A549 (cell line): ENCODE results near the gene ATF6B. TPM values are rescaled to one million over a fixed set of nuclear protein-coding genes. Genes with fewer than 3 reads are reported as not detected.
A peak's percentile ranks its signal among the peaks of the same experiment; 100 is the strongest.

ENCODE experiments used
- ATAC-seq, 2 experiments: fragments of 200-7000 bp in 1 of 2; fragments of >200 bp in 1 of 2; cut with Nextera tagmentation in 1 of 2; cut with Tn5 transposase in 1 of 2; 3 replicates each; pipeline versions ENCODE4 v1.8.0 to v1.9.1; 2018 to 2020; ENCODE audit warnings: mild to moderate bottlenecking in 1 of 2, moderate library complexity in 1 of 2
- CTCF ChIA-PET: fragments of 300-600 bp; sonication (Branson Sonifier 250); formaldehyde crosslinking; extraction: SDS; loops from one replicate; lab custom pipeline; 2021; ENCODE audit warnings: antibody characterized with exemption, inconsistent platforms; lab: Yijun Ruan, JAX
- POLR2A ChIA-PET: fragments of 350-600 bp; formaldehyde crosslinking; extraction: SDS; loops from one replicate; lab custom pipeline; 2021; ENCODE audit warnings: antibody characterized with exemption, inconsistent platforms; lab: Yijun Ruan, JAX
- DNase-seq, 2 experiments: peaks; one replicate each; pipeline versions ENCODE4 v3.0.0 to v3.0.0-alpha.2; 2011 to 2016; ENCODE audit warnings: low read depth in 1 of 2, low spot score in 1 of 2
- FAIRE-seq: peaks from 2 replicates; lab custom pipeline; 2011; peaks lifted over from hg19 to GRCh38; lab: Jason Lieb, UNC
- H3K27ac ChIP-seq, 2 experiments: fragments of >200 bp; sonication (Bioruptor Twin); formaldehyde crosslinking; 3 replicates each; pipeline ENCODE4 v1.5.1; 2016 to 2017
- H3K4me1 ChIP-seq: fragments of >200 bp; sonication (Bioruptor Twin); formaldehyde crosslinking; 3 replicates; pipeline ENCODE4 v1.6.1; 2016
- H3K4me2 ChIP-seq: fragments of >200 bp; sonication (Bioruptor Twin); formaldehyde crosslinking; 3 replicates; pipeline ENCODE4 v1.6.1; 2016
- H3K4me3 ChIP-seq: fragments of >200 bp; sonication (Bioruptor Twin); formaldehyde crosslinking; 3 replicates; pipeline ENCODE4 v1.5.1; 2016
- H3K9me3 ChIP-seq: fragments of >200 bp; sonication (Bioruptor Twin); formaldehyde crosslinking; 3 replicates; pipeline ENCODE4 v1.6.1; 2016
- BCL3 ChIP-seq: fragments of >200 bp; sonication (Bioruptor Twin); formaldehyde crosslinking; IDR thresholded peaks from 3 replicates; pipeline ENCODE4 v1.6.1; 2016
- BHLHE40 ChIP-seq: IDR thresholded peaks from 2 replicates; pipeline ENCODE4 v1.6.1; 2012; ENCODE audit warnings: low read depth, low read length, inconsistent platforms
- CEBPB ChIP-seq, 2 experiments: fragments of >200 bp in 1 of 2; sonication (Bioruptor Twin) in 1 of 2; formaldehyde crosslinking in 1 of 2; IDR thresholded peaks; 2 replicates each; pipeline ENCODE4 v1.6.1; 2012 to 2016
- CHD2 ChIP-seq: fragments of 150-350 bp; IDR thresholded peaks from 2 replicates; pipeline ENCODE4 v1.6.1; 2014; ENCODE audit warnings: low read length; ENCODE audit not compliant: partially characterized antibody
- CHD4 ChIP-seq: fragments of 200-600 bp; sonication (generic); IDR thresholded peaks from 2 replicates; pipeline ENCODE4 v1.6.1; 2016; ENCODE audit warnings: antibody characterized with exemption, mild to moderate bottlenecking, borderline replicate concordance
- CTCF ChIP-seq: fragments of >200 bp; sonication (Bioruptor Twin); formaldehyde crosslinking; IDR thresholded peaks from 3 replicates; pipeline ENCODE4 v1.5.1; 2016
- EHMT2 ChIP-seq: fragments of 200-600 bp; sonication (generic); IDR thresholded peaks from 2 replicates; pipeline ENCODE4 v1.6.1; 2016; ENCODE audit warnings: antibody characterized with exemption, low read depth, mild to moderate bottlenecking, moderate library complexity
- EP300 ChIP-seq, 2 experiments: fragments of >200 bp; sonication (Bioruptor Twin); formaldehyde crosslinking; IDR thresholded peaks; 2 replicates in 1 of 2; 3 replicates in 1 of 2; pipeline ENCODE4 v1.6.1; 2016 to 2017
- ESRRA ChIP-seq: fragments of 150-350 bp; IDR thresholded peaks from 2 replicates; pipeline ENCODE4 v1.6.1; 2014; ENCODE audit warnings: mild to moderate bottlenecking, low read length, borderline replicate concordance
- FOSL2 ChIP-seq, 2 experiments: fragments of 450-650 bp in 1 of 2; fragments of >200 bp in 1 of 2; sonication (Bioruptor Twin) in 1 of 2; formaldehyde crosslinking; IDR thresholded peaks; 2 replicates each; pipeline versions ENCODE4 v1.5.0 to v1.6.1; 2016 to 2020; ENCODE audit warnings: mild to moderate bottlenecking in 1 of 2, moderate library complexity in 1 of 2
- JUNB ChIP-seq: fragments of >200 bp; sonication (Bioruptor Twin); formaldehyde crosslinking; IDR thresholded peaks from 2 replicates; pipeline ENCODE4 v1.6.1; 2016
- KDM1A ChIP-seq: fragments of 200-600 bp; sonication (generic); IDR thresholded peaks from 2 replicates; pipeline ENCODE4 v1.6.1; 2016; ENCODE audit warnings: low read depth, mild to moderate bottlenecking
- KDM5A ChIP-seq: fragments of 200-600 bp; sonication (generic); IDR thresholded peaks from 2 replicates; pipeline ENCODE4 v1.6.1; 2016; ENCODE audit warnings: antibody characterized with exemption, mild to moderate bottlenecking
- MAFK ChIP-seq: fragments of 450-650 bp; IDR thresholded peaks from 2 replicates; pipeline ENCODE4 v1.6.1; 2014; ENCODE audit not compliant: partially characterized antibody
- NPAS2 ChIP-seq: fragments of 250-450 bp; sonication (Bioruptor Pico); IDR thresholded peaks from 2 replicates; pipeline ENCODE4 v1.8.0; 2022; ENCODE audit warnings: mild to moderate bottlenecking, moderate library complexity, borderline replicate concordance
- POLR2A ChIP-seq: IDR thresholded peaks from 2 replicates; pipeline ENCODE4 v1.6.1; 2012; ENCODE audit warnings: mild to moderate bottlenecking, low read length
- RAD21 ChIP-seq, 2 experiments: fragments of >200 bp in 1 of 2; sonication (Bioruptor Twin) in 1 of 2; formaldehyde crosslinking in 1 of 2; IDR thresholded peaks in 1 of 2; conservative IDR thresholded peaks in 1 of 2; 2 replicates in 1 of 2; 3 replicates in 1 of 2; pipeline ENCODE4 v1.6.1; 2012 to 2018; ENCODE audit warnings: inconsistent platforms in 1 of 2
- RARB ChIP-seq: fragments of 250-450 bp; sonication (Bioruptor Pico); IDR thresholded peaks from 2 replicates; pipeline ENCODE4 v1.8.0; 2021; ENCODE audit warnings: mild to moderate bottlenecking, moderate library complexity
- RFX5 ChIP-seq: fragments of 450-650 bp; IDR thresholded peaks from 2 replicates; pipeline ENCODE4 v1.7.1; 2014; ENCODE audit warnings: antibody characterized with exemption, mild to moderate bottlenecking, moderate library complexity
- SMC3 ChIP-seq: fragments of >200 bp; sonication (Bioruptor Twin); formaldehyde crosslinking; IDR thresholded peaks from 3 replicates; pipeline ENCODE4 v1.6.1; 2018; ENCODE audit warnings: inconsistent platforms
- TP53 ChIP-seq: fragments of 250-450 bp; sonication (Bioruptor Pico); IDR thresholded peaks from 2 replicates; pipeline ENCODE4 v1.5.0; 2021; ENCODE audit warnings: mild to moderate bottlenecking, moderate library complexity
- ZFP36 ChIP-seq: fragments of 450-650 bp; IDR thresholded peaks from 2 replicates; pipeline ENCODE4 v1.6.1; 2014; ENCODE audit warnings: borderline replicate concordance; ENCODE audit not compliant: partially characterized antibody
- ZSCAN20 ChIP-seq: fragments of 250-450 bp; sonication (Bioruptor Pico); IDR thresholded peaks from 2 replicates; pipeline ENCODE4 v1.8.0; 2022; ENCODE audit warnings: mild to moderate bottlenecking, moderate library complexity
- WGBS: methylation state at CpG from one replicate; pipeline ENCODE4 v1.1.6; 2017; ENCODE audit errors: missing lambda C conversion rate; 5-methylcytosine and 5-hydroxymethylcytosine counted together
- polyA plus RNA-seq, 4 experiments: library from polyadenylated mRNA; depleted of rRNA in 3 of 4; stranded (reverse); fragments of >200 nt; fragmentation: RNase III in 1 of 4; extraction: RNeasy Plus Mini Kit Qiagen cat#74134 plus additional on column Dnase treatment in 1 of 4; gene quantifications; 2 replicates in 3 of 4; 3 replicates in 1 of 4; pipeline ENCODE4 v1.2.3, GENCODE V29; 2011 to 2017

ATF6B gene
- polyA plus RNA-seq, 2 of the 4 experiments (the other 2 are of a cell fraction) = 19.3 to 29.0 TPM

GRCh38 chr6:32156891-32157290, 28.8 kb upstream of the ATF6B start:
- ChIA-PET POLR2A (no interaction called here), CTCF (interaction anchor here (2.3 kb wide), 1 partner anchor 39 kb away, joined by 16 read pairs; no protein-coding TSS in a partner anchor)
- H3K4me3 ChIP-seq = no peak overlapping the region
- H3K4me2 ChIP-seq = no peak overlapping the region
- peaks cover 14% of the 10 kb centered on the region; the same call in 2 of the 3 replicates for H3K4me1 ChIP-seq
- WGBS = 91% methylated on average over 9 of the region's 9 CpGs
- no peak for FAIRE-seq
- no peak for TF ChIP-seq RARB (CRISPR knock-in tag)
- no peak for TF ChIP-seq EHMT2
- TF ChIP-seq ESRRA = no peak
- TF ChIP-seq FOSL2 (IDR thresholded peaks at IDR 0.05) = no peak
- TF ChIP-seq FOSL2 (CRISPR knock-in tag; IDR thresholded peaks at IDR 0.05) = no peak
- no peak for TF ChIP-seq ZFP36
- no peak for TF ChIP-seq BHLHE40
- no peak for TF ChIP-seq RFX5
- peak; percentile 50 for TF ChIP-seq MAFK
- no peak for TF ChIP-seq EP300 (IDR thresholded peaks at IDR 0.05)
- H3K9me3 ChIP-seq = no peaks in the 10 kb centered on the region
- DNase-seq = no peak
- ATAC-seq = no peak
- no peak overlapping the region for H3K27ac ChIP-seq

- 25% methylated on average over 8 of the region's 34 CpGs for WGBS
- peak overlapping the region; percentile 86 for H3K4me2 ChIP-seq
- peak overlapping the region; percentile 81 to 85 for H3K27ac ChIP-seq
- peak overlapping the region; percentile 59 for H3K4me3 ChIP-seq
- FAIRE-seq (no peak), DNase-seq (peak; percentile 69 to 71), ATAC-seq (peak; percentile 85 to 90)
- TF ChIP-seq CHD2 = no peak
- TF ChIP-seq NPAS2 = no peak
- TF ChIP-seq EP300 (IDR thresholded peaks at IDR 0.05) = no peak
- TF ChIP-seq JUNB = no peak
- peak; percentile 57 for TF ChIP-seq SMC3
- TF ChIP-seq ZSCAN20 (CRISPR knock-in tag) = no peak
- TF ChIP-seq FOSL2 (IDR thresholded peaks at IDR 0.05) = no peak
- no peak for TF ChIP-seq FOSL2 (CRISPR knock-in tag; IDR thresholded peaks at IDR 0.05)
- TF ChIP-seq RFX5 = no peak
- no peak for TF ChIP-seq BCL3
- TF ChIP-seq TP53 (CRISPR knock-in tag) = no peak
- TF ChIP-seq RAD21 (conservative IDR thresholded peaks at IDR 0.05 in 1 of 2, IDR thresholded peaks at IDR 0.05 in 1 of 2) = peak; percentile 64 to 65
- TF ChIP-seq CEBPB (IDR thresholded peaks at IDR 0.05) = no peak
- peak; percentile 38; the same call in 1 of the 2 replicates for TF ChIP-seq KDM5A
- TF ChIP-seq CTCF = peak; percentile 44
- TF ChIP-seq POLR2A = no peak
- no peak for TF ChIP-seq CHD4
- no peak for TF ChIP-seq KDM1A
- TF ChIP-seq ESRRA = no peak
- ChIA-PET CTCF (interaction anchor here (0.5 to 1.9 kb wide), 15 partner anchors 10 to 544 kb away, joined by 3 to 18 read pairs (median 4); partner anchors contain the start of genes AGPAT1, ATF6B, EGFL8 and FKBPL), POLR2A (interaction anchor here (1.0 to 1.2 kb wide), 2 partner anchors 24 to 36 kb away, joined by 3 read pairs; no protein-coding TSS in a partner anchor)
- peaks cover 14% of the 10 kb centered on the region; the same call in 2 of the 3 replicates for H3K4me1 ChIP-seq
- H3K9me3 ChIP-seq = no peaks in the 10 kb centered on the region
These were observed 26.6 kb upstream of the ATF6B start for GRCh38 chr6:32154514-32155161.
